Adrenal gland (tissue), 12 donors: ENCODE results near the gene AP1M1. TPM values are rescaled to one million over a fixed set of nuclear protein-coding genes. Genes with fewer than 3 reads are reported as not detected.

Experiments
- DNase-seq, 7 donors: peaks; one replicate each; pipeline ENCODE4 v3.0.0-alpha.2; 2019 to 2020
- H3K27ac ChIP-seq, 5 donors: fragments of 200-600 bp; sonication (generic) in 4 of 5; 1 replicate in 3 of 5; 2 replicates in 2 of 5; pipeline versions ENCODE4 v1.5.1 to v1.8.0; 2016 to 2020; ENCODE audit warnings: mild to moderate bottlenecking in 1 of 5
- H3K27me3 ChIP-seq: fragments of 200-600 bp; 2 replicates; pipeline ENCODE4 v1.8.0; 2021
- H3K36me3 ChIP-seq, 2 donors: fragments of 200-600 bp; replicated peaks in 1 of 2; 1 replicate in 1 of 2; 2 replicates in 1 of 2; pipeline versions ENCODE4 v1.5.1 to v1.8.0; 2018 to 2022
- H3K4me1 ChIP-seq, 2 donors: fragments of 200-600 bp; replicated peaks in 1 of 2; 1 replicate in 1 of 2; 2 replicates in 1 of 2; pipeline versions ENCODE4 v1.5.1 to v1.8.0; 2018 to 2021
- H3K4me3 ChIP-seq, 4 donors: fragments of 200-600 bp; sonication (generic) in 3 of 4; one replicate each; pipeline ENCODE4 v1.5.1; 2016 to 2018
- H3K9me3 ChIP-seq, 3 donors: fragments of 200-600 bp; sonication (generic) in 1 of 3; replicated peaks in 1 of 3; 1 replicate in 2 of 3; 2 replicates in 1 of 3; pipeline versions ENCODE4 v1.5.1 to v1.8.0; 2016 to 2021
- CTCF ChIP-seq, 6 experiments: fragments of 450-650 bp in 4 of 6; fragments of 200-600 bp in 2 of 6; sonication (generic) in 1 of 6; IDR thresholded peaks; 1 replicate in 5 of 6; 2 replicates in 1 of 6; pipeline versions ENCODE4 v1.5.1 to v1.8.0; 2016 to 2021; ENCODE audit warnings: antibody characterized with exemption in 6 of 6, mild to moderate bottlenecking in 2 of 6, moderate library complexity in 1 of 6
- POLR2A ChIP-seq, 2 donors: fragments of 450-650 bp; IDR thresholded peaks; one replicate each; pipeline ENCODE4 v1.6.1; 2017; ENCODE audit warnings: antibody characterized with exemption in 2 of 2, mild to moderate bottlenecking in 2 of 2, moderate library complexity in 1 of 2
- WGBS, 4 donors: extraction: QIAGEN DNeasy Blood & Tissue Kit in 2 of 4; methylation state at CpG; one replicate each; pipeline versions ENCODE4 v1.1.5 to v1.1.7; 2013 to 2017; 5-methylcytosine and 5-hydroxymethylcytosine counted together
- intact Hi-C, 2 donors: fragments of 100-400 bp; cut with DNase I; formaldehyde crosslinking; loops; one replicate each; pipeline versions ENCODE4 v1.14.1 to v1.15.0; 2022 to 2023
- polyA plus RNA-seq, 3 donors: library from polyadenylated mRNA; stranded (reverse); fragments of 200-250 nt in 2 of 3; fragments of 350-450 nt in 1 of 3; fragmentation: Illumina TruSeq in 1 of 3; extraction: RNeasy Lipid Tissue Mini Kit (QIAGEN cat#74804) in 1 of 3; gene quantifications; one replicate each; pipeline ENCODE4 v1.2.3, GENCODE V29; 2013 to 2014
- total RNA-seq, 9 donors: library from RNA; depleted of rRNA in 4 of 9; stranded (reverse); fragments of >200 nt in 4 of 9; fragments of 120-200 nt in 1 of 9; fragmentation: NEBNext Ultra II Directional in 1 of 9; extraction: Animal tissue kit (Norgen Biotek cat#: 25700) in 1 of 9; gene quantifications; one replicate each; pipeline versions ENCODE4 v1.1.0 to v1.2.4, GENCODE V29; 2013 to 2023
- donor health status: healthy with polysubstance abuse.
- donor health status: Bipolar disorder and iron deficiency.
- donor health status: DM: yes; HTN: yes; CAD: no.
- donor health status: DM: no; HTN: no; CAD: no.
- donor health status: DM: no; HTN: no; CAD: no.
- donor health status: DM: yes; HTN: yes; CAD: no.

AP1M1 gene
- total and polyA plus RNA-seq, 12 donors: 51.3 to 99.6 (median 82.5) TPM

DNA sequence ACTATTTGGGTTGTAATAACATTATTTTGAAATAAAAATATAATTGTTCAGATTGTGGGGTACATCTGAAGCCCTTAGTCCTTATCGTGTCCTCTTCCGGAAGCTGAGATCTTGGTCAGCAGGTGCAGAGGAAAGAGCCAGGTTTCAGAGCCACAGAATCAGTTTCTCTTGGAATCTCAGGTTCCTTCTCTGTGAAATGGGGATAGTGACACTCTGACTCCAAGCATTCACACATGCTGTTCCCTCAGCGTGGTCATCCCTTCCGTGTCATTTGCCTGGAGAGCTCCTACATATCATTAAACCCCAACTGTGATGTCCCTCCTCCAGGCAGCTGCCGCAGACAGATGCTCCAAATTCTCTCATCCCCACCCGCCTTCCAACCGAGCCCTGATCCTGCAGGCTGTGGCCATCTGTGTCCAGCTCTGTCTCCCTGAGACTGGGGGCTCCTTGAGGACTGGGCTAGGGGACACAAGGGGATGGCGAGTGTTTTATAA is 59.8 kb downstream of the AP1M1 start:
- intact Hi-C loops: loop anchor here (10.0 kb wide), 1 partner anchor 67 kb away; the partner anchor contains the start of gene KLF2 (in 2 of the 2)
- 78 to 92% (median 89%) methylated on average over 8 of the region's 8 CpGs for WGBS, 4 donors
- Histone ChIP-seq H3K4me3 (no peak overlapping the region), H3K27ac (peak overlapping the region in 4 of 5 donors; percentile 18 to 93 (median 50)), H3K27me3 (no peaks in the 10 kb centered on the region), H3K9me3 (no peaks in the 10 kb centered on the region), H3K4me1 (peaks cover 4 to 5% of the 10 kb centered on the region in 2 donors), H3K36me3 (no peaks in the 10 kb centered on the region)
- TF ChIP-seq POLR2A (IDR thresholded peaks at IDR 0.05) (no peak), CTCF (IDR thresholded peaks at IDR 0.05) (no peak)
- DNase-seq: no peak

- peak; percentile 52 to 87 (median 71) for DNase-seq
- WGBS, 4 donors: 49 to 61% (median 57%) methylated on average over 11 to 18 of the region's 18 CpGs; no CpG with 5 or more reads in 1 of the 4 donors
- Histone ChIP-seq H3K36me3 (no peaks in the 10 kb centered on the region), H3K27me3 (no peaks in the 10 kb centered on the region), H3K9me3 (no peaks in the 10 kb centered on the region), H3K4me1 (peaks cover 0 to 9% of the 10 kb centered on the region in 2 donors), H3K27ac (peak overlapping the region in 4 of 5 donors; percentile 42 to 93 (median 69)), H3K4me3 (no peak overlapping the region)
- intact Hi-C loops: loop anchor here (10.0 kb wide), 1 partner anchor 66 kb away; the partner anchor contains the start of gene KLF2 (in 2 of the 2)
- TF ChIP-seq POLR2A (IDR thresholded peaks at IDR 0.05): peak; percentile 48 to 52
- TF ChIP-seq CTCF (IDR thresholded peaks at IDR 0.05): no peak
These were observed 60.8 kb downstream of the AP1M1 start for GRCh38 chr19:16258440-16258903.

DNA sequence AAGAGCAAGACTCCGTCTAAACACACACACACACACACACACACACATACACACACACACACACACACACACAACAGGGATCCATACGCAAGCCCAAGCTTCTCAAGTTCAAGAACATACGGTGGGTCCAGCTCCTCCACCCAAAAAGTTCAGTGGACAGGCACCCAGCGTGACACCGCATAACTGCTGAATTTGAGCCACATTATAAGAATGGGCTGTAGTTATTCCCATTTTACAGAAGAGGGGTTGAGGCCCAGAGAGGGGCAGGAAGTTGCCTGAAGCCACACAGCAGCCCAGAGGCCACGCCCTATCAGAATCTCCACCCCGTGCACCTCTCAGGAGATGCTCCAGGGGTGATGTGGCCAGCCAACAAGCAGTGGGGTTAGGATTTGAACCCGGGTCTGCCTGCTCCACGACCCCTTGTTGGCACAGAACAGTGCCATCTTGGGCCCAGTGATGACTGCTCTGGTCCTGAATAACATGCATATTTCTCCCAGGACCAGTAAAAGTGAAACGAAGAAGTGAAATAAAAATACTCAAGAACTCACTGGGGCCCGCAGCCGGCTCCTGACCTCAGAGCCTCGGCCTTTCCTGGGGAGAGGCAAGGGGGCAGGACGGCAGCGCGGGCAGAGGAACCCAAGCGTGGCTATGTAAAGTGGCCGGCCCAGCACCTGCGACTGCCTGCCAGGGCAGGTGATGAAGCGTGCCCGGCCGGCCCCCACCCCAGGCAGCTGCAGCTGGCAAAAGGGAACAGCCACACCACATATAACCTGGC is 61.9 kb downstream of the AP1M1 start:
- Histone ChIP-seq H3K4me1 (peaks cover 0 to 9% of the 10 kb centered on the region in 2 donors), H3K36me3 (no peaks in the 10 kb centered on the region), H3K4me3 (no peak overlapping the region), H3K27me3 (no peaks in the 10 kb centered on the region), H3K9me3 (no peaks in the 10 kb centered on the region), H3K27ac (peak overlapping the region in 4 of 5 donors; percentile 45 to 93 (median 58))
- TF ChIP-seq POLR2A (IDR thresholded peaks at IDR 0.05) (no peak), CTCF (IDR thresholded peaks at IDR 0.05) (no peak)
- 65 to 79% (median 70%) methylated on average over 19 to 22 of the region's 22 CpGs for WGBS, 4 donors
- DNase-seq: peak in 1 of 7 donors; percentile 24
- intact Hi-C loops: loop anchor here (10.0 kb wide), 1 partner anchor 65 kb away; the partner anchor contains the start of gene KLF2 (in 2 of the 2)

GRCh38 chr19:16260160-16260811 is 62.6 kb downstream of the AP1M1 start:
- Histone ChIP-seq H3K4me3 (no peak overlapping the region), H3K27me3 (no peaks in the 10 kb centered on the region), H3K4me1 (peaks cover 0 to 9% of the 10 kb centered on the region in 2 donors), H3K9me3 (no peaks in the 10 kb centered on the region), H3K27ac (peak overlapping the region in 4 of 5 donors; percentile 25 to 93 (median 52)), H3K36me3 (no peaks in the 10 kb centered on the region)
- 71 to 84% (median 74%) methylated on average over 4 of the region's 4 CpGs; no CpG with 5 or more reads in 1 of the 4 donors for WGBS, 4 donors
- TF ChIP-seq POLR2A (IDR thresholded peaks at IDR 0.05): no peak
- TF ChIP-seq CTCF (IDR thresholded peaks at IDR 0.05): no peak
- no peak for DNase-seq
- intact Hi-C loops: no loop called here
